ENCODE data around the gene CAMK2N1.

- TF ChIP-seq CTCF (IDR thresholded peaks at IDR 0.05; ENCODE audit: low read length) (no peak), EZH2 (IDR thresholded peaks at IDR 0.05; ENCODE audit: borderline replicate concordance, low read length) (no peak)
Measured at GRCh38 chr1:20496241-20496661, 10.2 kb upstream of the CAMK2N1 start.

Measured in OCI-LY1 (cell line).